Measurements from ENCODE around the gene CAMK2A. TPM values are rescaled to one million over a fixed set of nuclear protein-coding genes. Genes with fewer than 3 reads are reported as not detected.

CAMK2A gene
- total and polyA plus RNA-seq, 11 donors = 3.2 to 26.0 (median 15.2) TPM

GRCh38 chr5:150297934-150298595 is 8.5 kb upstream of the CAMK2A start:
- Histone ChIP-seq H3K9me3 (no peaks in the 10 kb centered on the region), H3K27me3 (peaks cover 0 to 27% (median 13%) of the 10 kb centered on the region in 9 donors), H3K36me3 (no peaks in the 10 kb centered on the region), H3K4me3 (no peak overlapping the region), H3K4me1 (peaks cover 0 to 28% (median 8%) of the 10 kb centered on the region in 12 donors), H3K27ac (peak overlapping the region in 1 of 12 donors; percentile 38)
- DNase-seq (no peak), ATAC-seq (no peak)
- WGBS, 4 donors = 96 to 100% (median 97%) methylated on average over 9 to 31 of the region's 31 CpGs
- TF ChIP-seq POLR2A (IDR thresholded peaks at IDR 0.05) (no peak), CTCF (IDR thresholded peaks at IDR 0.05) (no peak)
- intact Hi-C loops (cut with DNase I) = no loop called here

GRCh38 chr5:150297236-150297890 is 7.8 kb upstream of the CAMK2A start:
- no peak for ATAC-seq
- intact Hi-C loops (cut with DNase I) = no loop called here
- DNase-seq = no peak
- TF ChIP-seq POLR2A (IDR thresholded peaks at IDR 0.05) (no peak), CTCF (IDR thresholded peaks at IDR 0.05) (no peak)
- H3K9me3 ChIP-seq = no peaks in the 10 kb centered on the region
- no peaks in the 10 kb centered on the region for H3K36me3 ChIP-seq
- H3K27me3 ChIP-seq = peaks cover 0 to 20% (median 7%) of the 10 kb centered on the region in 9 donors
- H3K4me3 ChIP-seq = no peak overlapping the region
- peaks cover 0 to 21% (median 4%) of the 10 kb centered on the region in 12 donors for H3K4me1 ChIP-seq
- no peak overlapping the region for H3K27ac ChIP-seq
- 94 to 96% (median 95%) methylated on average over 27 to 36 of the region's 36 CpGs for WGBS, 4 donors

- WGBS, 4 donors = 82 to 94% (median 91%) methylated on average over 7 of the region's 7 CpGs
- peaks cover 0 to 11% (median 0%) of the 10 kb centered on the region in 9 donors for H3K27me3 ChIP-seq
- H3K9me3 ChIP-seq = no peaks in the 10 kb centered on the region
- intact Hi-C loops (cut with DNase I) = no loop called here
- no peaks in the 10 kb centered on the region for H3K36me3 ChIP-seq
- no peak for TF ChIP-seq POLR2A (IDR thresholded peaks at IDR 0.05)
- TF ChIP-seq CTCF (IDR thresholded peaks at IDR 0.05) = no peak
- no peak overlapping the region for H3K27ac ChIP-seq
- DNase-seq (no peak), ATAC-seq (no peak)
- H3K4me1 ChIP-seq = peaks cover 0 to 13% (median 0%) of the 10 kb centered on the region in 12 donors
- no peak overlapping the region for H3K4me3 ChIP-seq
Measured at GRCh38 chr5:150296496-150296895, 6.9 kb upstream of the CAMK2A start.

GRCh38 chr5:150295741-150296486 is 6.3 kb upstream of the CAMK2A start:
- no peak for ATAC-seq
- H3K27me3 ChIP-seq = peaks cover 0 to 6% (median 0%) of the 10 kb centered on the region in 9 donors
- H3K4me3 ChIP-seq = no peak overlapping the region
- H3K4me1 ChIP-seq = peaks cover 0 to 7% (median 0%) of the 10 kb centered on the region in 12 donors
- DNase-seq = no peak
- no peak overlapping the region for H3K27ac ChIP-seq
- intact Hi-C loops (cut with DNase I) = no loop called here
- WGBS, 4 donors = 90 to 93% (median 92%) methylated on average over 14 to 17 of the region's 17 CpGs
- TF ChIP-seq POLR2A (IDR thresholded peaks at IDR 0.05) (no peak), CTCF (IDR thresholded peaks at IDR 0.05) (no peak)
- H3K36me3 ChIP-seq = no peaks in the 10 kb centered on the region
- no peaks in the 10 kb centered on the region for H3K9me3 ChIP-seq
